K562 (cell line): ENCODE measurements around the gene CRIP1. TPM values are rescaled to one million over a fixed set of nuclear protein-coding genes. Genes with fewer than 3 reads are reported as not detected.

Experiments
- ATAC-seq: fragments of 200-7000 bp; cut with Tn5 transposase; 3 replicates; pipeline ENCODE4 v1.9.1; 2020; ENCODE audit warnings: moderate library complexity
- BruUV-seq: library from RNA; stranded (reverse); fragments of 400-500 nt; replicated peaks from 2 replicates; lab custom pipeline; 2021; lab: Mats Ljungman, UMichigan
- CTCF ChIA-PET: fragments of 300-600 bp; formaldehyde crosslinking; extraction: SDS; loops from one replicate; lab custom pipeline; 2021; ENCODE audit warnings: low intra/inter-chr PET ratio; lab: Yijun Ruan, JAX
- POLR2A ChIA-PET: fragments of 300-600, 350-650 bp; sonication (Branson Sonifier 250); formaldehyde crosslinking; extraction: SDS; loops from one replicate; lab custom pipeline; 2021; ENCODE audit warnings: antibody characterized with exemption, inconsistent platforms; lab: Yijun Ruan, JAX
- DNase-seq, 4 experiments: peaks; one replicate each; pipeline versions ENCODE4 v3.0.0 to v3.0.0-alpha.2; 2011 to 2018; ENCODE audit warnings: low spot score in 3 of 4, mixed read lengths in 3 of 4; ENCODE audit errors: extremely low read depth in 1 of 4
- FAIRE-seq: peaks from 2 replicates; lab custom pipeline; 2011; peaks lifted over from hg19 to GRCh38; lab: Jason Lieb, UNC
- H2AFZ ChIP-seq: 2 replicates; pipeline ENCODE4 v1.6.0; 2011; ENCODE audit warnings: low read depth, low read length, control low read depth, inconsistent platforms
- H3K27ac ChIP-seq: fragments of 200-600 bp; 3 replicates; pipeline ENCODE4 v1.8.0; 2011; ENCODE audit warnings: low read depth, mild to moderate bottlenecking, control low read depth, inconsistent platforms, low read length, moderate library complexity, mixed read lengths; ENCODE audit errors: extremely low read depth
- H3K27me3 ChIP-seq, 2 experiments: fragments of 300-600 bp in 1 of 2; 2 replicates in 1 of 2; 3 replicates in 1 of 2; pipeline versions ENCODE4 v1.6.0 to v1.8.0; 2011; ENCODE audit warnings: inconsistent platforms in 2 of 2, low read length in 2 of 2, mild to moderate bottlenecking in 1 of 2, mixed read lengths in 1 of 2, moderate library complexity in 1 of 2; ENCODE audit not compliant: control insufficient read depth in 2 of 2, insufficient read depth in 2 of 2
- H3K36me3 ChIP-seq: fragments of 300-600 bp; 3 replicates; pipeline ENCODE4 v1.8.0; 2011; ENCODE audit warnings: mild to moderate bottlenecking, low read length, inconsistent platforms; ENCODE audit not compliant: control insufficient read depth, insufficient read depth
- H3K4me1 ChIP-seq, 2 experiments: fragments of 200-600 bp in 1 of 2; replicated peaks in 1 of 2; 2 replicates in 1 of 2; 3 replicates in 1 of 2; pipeline versions ENCODE4 v1.5.1 to v1.8.0; 2011; ENCODE audit warnings: inconsistent platforms in 2 of 2, low read length in 2 of 2, mild to moderate bottlenecking in 1 of 2, mixed read lengths in 1 of 2, moderate library complexity in 1 of 2; ENCODE audit not compliant: control insufficient read depth in 2 of 2, insufficient read depth in 2 of 2
- H3K4me2 ChIP-seq: 2 replicates; pipeline ENCODE4 v1.6.1; 2011; ENCODE audit warnings: low read length, control low read depth, inconsistent platforms, mixed read lengths; ENCODE audit not compliant: insufficient read depth
- H3K4me3 ChIP-seq: fragments of 200-600 bp; sonication (generic), shearing (Covaris generic); 2 replicates; pipeline ENCODE4 v1.5.1; 2016; ENCODE audit warnings: control low read depth, inconsistent platforms
- H3K79me2 ChIP-seq: fragments of 200-600 bp; 3 replicates; pipeline ENCODE4 v1.8.0; 2011; ENCODE audit warnings: low read length, inconsistent platforms; ENCODE audit not compliant: control insufficient read depth, insufficient read depth
- H3K9ac ChIP-seq, 2 experiments: 2 replicates each; pipeline versions ENCODE4 v1.6.0 to v1.6.1; 2011; ENCODE audit warnings: low read depth in 2 of 2, low read length in 2 of 2, control low read depth in 1 of 2, inconsistent platforms in 1 of 2, mild to moderate bottlenecking in 1 of 2, mixed read lengths in 1 of 2; ENCODE audit not compliant: insufficient read depth in 1 of 2
- H3K9me1 ChIP-seq: one replicate; pipeline ENCODE4 v1.6.0; 2011; ENCODE audit warnings: inconsistent platforms, mild to moderate bottlenecking, low read length, moderate library complexity; ENCODE audit not compliant: control insufficient read depth, insufficient read depth
- H3K9me3 ChIP-seq: replicated peaks from 2 replicates; pipeline ENCODE4 v1.5.1; 2011; ENCODE audit warnings: low read depth, low read length, inconsistent platforms; ENCODE audit not compliant: control insufficient read depth, insufficient read depth
- H4K20me1 ChIP-seq: replicated peaks from 2 replicates; pipeline ENCODE4 v1.6.1; 2011; ENCODE audit warnings: low read length, inconsistent platforms, mixed read lengths; ENCODE audit not compliant: control insufficient read depth, insufficient read depth
- ARNT ChIP-seq, 2 experiments: fragments of 450-650 bp; IDR thresholded peaks; 2 replicates each; pipeline ENCODE4 v1.6.1; 2016; ENCODE audit warnings: mild to moderate bottlenecking in 1 of 2
- ATF4 ChIP-seq: fragments of 450-650 bp; formaldehyde crosslinking; IDR thresholded peaks from 2 replicates; pipeline ENCODE4 v1.4.0; 2022; ENCODE audit warnings: mild to moderate bottlenecking, moderate library complexity
- E2F8 ChIP-seq: fragments of 450-650 bp; IDR thresholded peaks from 2 replicates; pipeline ENCODE4 v1.7.1; 2018; ENCODE audit warnings: mild to moderate bottlenecking, low read depth; ENCODE audit not compliant: partially characterized antibody
- FOXK2 ChIP-seq, 2 experiments: fragments of 450-650 bp; IDR thresholded peaks in 1 of 2; conservative IDR thresholded peaks in 1 of 2; 2 replicates each; pipeline ENCODE4 v1.6.1; 2016; ENCODE audit warnings: low read depth in 2 of 2, mild to moderate bottlenecking in 1 of 2
- POLR2H ChIP-seq: IDR thresholded peaks from 2 replicates; pipeline ENCODE4 v1.6.1; 2016; ENCODE audit warnings: missing genetic modification characterization, low read depth, mild to moderate bottlenecking, control low read depth, missing compliant biosample characterization, moderate library complexity
- POLR3G ChIP-seq: IDR thresholded peaks from 2 replicates; pipeline ENCODE4 v1.6.1; 2011; ENCODE audit not compliant: insufficient read length, insufficient replicate concordance; ENCODE audit errors: extremely low read depth
- PRDM10 ChIP-seq: fragments of 450-650 bp; IDR thresholded peaks from 2 replicates; pipeline ENCODE4 v1.6.1; 2018; ENCODE audit not compliant: partially characterized antibody
- SRSF9 ChIP-seq: fragments of 200-400 bp; formaldehyde crosslinking; IDR thresholded peaks from 2 replicates; pipeline ENCODE4 v1.6.1; 2017; ENCODE audit warnings: low read depth, low read length, borderline replicate concordance
- ZNF263 ChIP-seq: sonication (generic); formaldehyde crosslinking; IDR thresholded peaks from 2 replicates; pipeline ENCODE4 v1.8.0; 2022; ENCODE audit warnings: mild to moderate bottlenecking, missing genetic modification reagents, borderline replicate concordance
- WGBS: fragments of 100-300 bp; shearing (Covaris generic); methylation state at CpG from one replicate; pipeline ENCODE4 v1.1.6; 2016; ENCODE audit warnings: low coverage, mixed read lengths; ENCODE audit not compliant: insufficient coverage; ENCODE audit errors: missing lambda C conversion rate; 5-methylcytosine and 5-hydroxymethylcytosine counted together
- in situ Hi-C: fragments of 300-500 bp; cut with MboI; formaldehyde crosslinking; loops from 4 replicates; pipeline ENCODE4 v1.15.0; 2018; ENCODE audit warnings: inconsistent platforms, mixed read lengths
- intact Hi-C: fragments of 100-400 bp; cut with micrococcal nuclease; formaldehyde crosslinking; loops from 2 replicates; pipeline ENCODE4 v1.14.2; 2022
- polyA plus RNA-seq, 8 experiments: library from polyadenylated mRNA; depleted of rRNA in 4 of 8; stranded (reverse) in 5 of 8; unstranded in 3 of 8; fragments of >200 nt; fragmentation: Nextera tagmentation in 2 of 8; fragmentation: Illumina TruSeq in 1 of 8; extraction: Ambion mirVana in 2 of 8; extraction: Trizol in 1 of 8; gene quantifications; 2 replicates each; pipeline versions ENCODE4 v1.2.1 to v1.2.3, GENCODE V29; 2011 to 2014; ENCODE audit warnings: inconsistent platforms in 1 of 8, missing spikeins in 1 of 8
- total RNA-seq, 7 experiments: library from RNA; depleted of rRNA in 6 of 7; stranded (reverse); fragments of >200 nt in 6 of 7; fragmentation: Illumina TruSeq in 2 of 7; extraction: Trizol in 2 of 7; gene quantifications; 2 replicates each; pipeline versions ENCODE4 v1.2.1 to v1.2.3, GENCODE V29; 2011 to 2021; ENCODE audit warnings: low replicate concordance in 1 of 7

The CRIP1 gene
- total and polyA plus RNA-seq, 9 of the 15 experiments (the other 6 are each of a cell fraction or from before 2014, with no cell fraction given), result 0.11 to 0.58 (median 0.14) TPM; not detected in 6

- TF ChIP-seq E2F8 (no peak), ZNF263 (CRISPR knock-in tag) (no peak), ATF4 (CRISPR knock-in tag) (no peak), POLR3G (no peak)
Observed at GRCh38 chr14:105503296-105503640, 16.6 kb downstream of the CRIP1 start (continued).

GRCh38 chr14:105503935-105504692 lies 17.4 kb downstream of the CRIP1 start:
- Histone ChIP-seq H3K27ac (no peak overlapping the region), H3K27me3 (peaks cover 12 to 32% of the 10 kb centered on the region in 2 experiments), H3K9me3 (no peaks in the 10 kb centered on the region), H3K4me2 (no peak overlapping the region), H3K9ac (no peak overlapping the region), H3K36me3 (no peaks in the 10 kb centered on the region), H3K79me2 (no peaks in the 10 kb centered on the region), H3K4me1 (peaks cover 0 to 22% of the 10 kb centered on the region in 2 experiments; a peak in 2 of 5 replicates), H3K4me3 (no peak overlapping the region), H4K20me1 (no peaks in the 10 kb centered on the region), H2AFZ (no peak overlapping the region), H3K9me1 (no peaks in the 10 kb centered on the region)
- in situ Hi-C loops (no loop called here), intact Hi-C loops (no loop called here)
- 24% methylated on average over 13 of the region's 29 CpGs for WGBS
- ATAC-seq (0 out of 3 replicates have a peak, but pooled peaks have one; percentile 18), FAIRE-seq (no peak), DNase-seq (no peak)
- ChIA-PET POLR2A (interaction anchor here (0.6 to 1.0 kb wide), 2 partner anchors 10 to 595 kb away, joined by 3 to 5 read pairs; no protein-coding TSS in a partner anchor), CTCF (no interaction called here)
- no TSS peak for BruUV-seq
- TF ChIP-seq SRSF9, result no peak
- no peak for TF ChIP-seq ARNT (IDR thresholded peaks at IDR 0.05)
- no peak for TF ChIP-seq FOXK2 (conservative IDR thresholded peaks at IDR 0.05 in 1 of 2, IDR thresholded peaks at IDR 0.05 in 1 of 2; ENCODE audit: low read depth in 2 of 2)
- TF ChIP-seq POLR2H, result no peak
- no peak for TF ChIP-seq PRDM10
